Measurements from ENCODE around the gene LRBA. TPM values are rescaled to one million over a fixed set of nuclear protein-coding genes. Genes with fewer than 3 reads are reported as not detected.

LRBA gene
- total RNA-seq, 3 donors from 2014 or later (not counting 1 experiment from before 2014, with no cell fraction given) = 72.1 to 87.6 (median 83.1) TPM

GRCh38 chr4:150988238-150988637 lies 26.8 kb downstream of the LRBA start:
- H3K4me1 Mint-ChIP-seq = peaks cover 19 to 21% of the 10 kb centered on the region in 2 donors
- no peaks in the 10 kb centered on the region for H3K36me3 Mint-ChIP-seq
- H3K9me3 Mint-ChIP-seq = no peaks in the 10 kb centered on the region
- H3K27ac Mint-ChIP-seq = no peak overlapping the region
- H3K9me3 ChIP-seq (ENCODE audit: control insufficient read depth, insufficient read depth, low read length) = no peaks in the 10 kb centered on the region
- H3K27ac ChIP-seq (ENCODE audit: low read length) = no peak overlapping the region
- intact Hi-C loops (cut with micrococcal nuclease) = no loop called here
- H3K4me1 ChIP-seq (ENCODE audit: control insufficient read depth, insufficient read depth, low read length) = no peaks in the 10 kb centered on the region
- DNase-seq = no peak
- H3K27me3 ChIP-seq (ENCODE audit: control insufficient read depth, insufficient read depth, low read length) = no peaks in the 10 kb centered on the region
- no peaks in the 10 kb centered on the region for H3K36me3 ChIP-seq (ENCODE audit: control insufficient read depth, insufficient read depth, low read length)
- 94% methylated on average over 2 of the region's 2 CpGs for WGBS (ENCODE audit: insufficient coverage)
- no peaks in the 10 kb centered on the region for H3K27me3 Mint-ChIP-seq (ENCODE audit: low read depth in 2 of 2)
- H3K4me3 ChIP-seq (ENCODE audit: low read length) = no peak overlapping the region
- no peak for ATAC-seq
- TF ChIP-seq CTCF (IDR thresholded peaks at IDR 0.05) = no peak
- no peak overlapping the region for H3K4me3 Mint-ChIP-seq

- Mint-ChIP-seq H3K27me3 (ENCODE audit: low read depth in 2 of 2) (no peaks in the 10 kb centered on the region), H3K4me1 (peaks cover 23 to 25% of the 10 kb centered on the region in 2 donors), H3K36me3 (no peaks in the 10 kb centered on the region), H3K9me3 (no peaks in the 10 kb centered on the region), H3K27ac (no peak overlapping the region), H3K4me3 (no peak overlapping the region)
- Histone ChIP-seq H3K36me3 (ENCODE audit: control insufficient read depth, insufficient read depth, low read length) (no peaks in the 10 kb centered on the region), H3K27ac (ENCODE audit: low read length) (no peak overlapping the region), H3K4me1 (ENCODE audit: control insufficient read depth, insufficient read depth, low read length) (no peaks in the 10 kb centered on the region), H3K4me3 (ENCODE audit: low read length) (no peak overlapping the region), H3K9me3 (ENCODE audit: control insufficient read depth, insufficient read depth, low read length) (no peaks in the 10 kb centered on the region), H3K27me3 (ENCODE audit: control insufficient read depth, insufficient read depth, low read length) (no peaks in the 10 kb centered on the region)
- no peak for ATAC-seq
- no peak for DNase-seq
- no peak for TF ChIP-seq CTCF (IDR thresholded peaks at IDR 0.05)
- 97% methylated on average over 3 of the region's 3 CpGs for WGBS (ENCODE audit: insufficient coverage)
- intact Hi-C loops (cut with micrococcal nuclease) = no loop called here
Observed at GRCh38 chr4:150987204-150987603, 27.9 kb downstream of the LRBA start.

DNA sequence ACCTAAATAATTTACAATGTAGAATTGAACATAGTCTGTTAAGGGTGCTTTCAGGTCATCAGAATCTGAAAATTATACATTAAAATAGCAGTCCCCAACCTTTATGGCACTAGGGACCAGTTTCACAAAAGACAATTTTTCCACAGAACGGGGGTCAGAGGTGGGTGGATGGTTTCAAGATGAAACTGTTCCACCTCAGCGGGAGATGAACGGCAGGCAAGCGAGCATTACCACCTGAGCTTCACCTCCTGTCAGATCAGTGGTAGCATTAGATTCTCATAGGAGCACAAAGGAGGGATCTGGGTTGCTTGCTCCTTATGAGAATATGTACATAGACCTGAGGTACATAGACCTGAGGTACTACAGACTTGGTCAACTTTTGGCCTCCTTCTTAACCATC lies 29.0 kb downstream of the LRBA start:
- DNase-seq (no peak), ATAC-seq (no peak)
- H3K27me3 Mint-ChIP-seq (ENCODE audit: low read depth in 2 of 2) = no peaks in the 10 kb centered on the region
- Histone ChIP-seq H3K36me3 (ENCODE audit: control insufficient read depth, insufficient read depth, low read length) (no peaks in the 10 kb centered on the region), H3K9me3 (ENCODE audit: control insufficient read depth, insufficient read depth, low read length) (no peaks in the 10 kb centered on the region), H3K27ac (ENCODE audit: low read length) (no peak overlapping the region), H3K4me3 (ENCODE audit: low read length) (no peak overlapping the region), H3K4me1 (ENCODE audit: control insufficient read depth, insufficient read depth, low read length) (no peaks in the 10 kb centered on the region), H3K27me3 (ENCODE audit: control insufficient read depth, insufficient read depth, low read length) (no peaks in the 10 kb centered on the region)
- intact Hi-C loops (cut with micrococcal nuclease) = no loop called here
- no peaks in the 10 kb centered on the region for H3K36me3 Mint-ChIP-seq
- peak overlapping the region in 1 of 2 donors; percentile 36 for H3K27ac Mint-ChIP-seq
- no peaks in the 10 kb centered on the region for H3K9me3 Mint-ChIP-seq
- H3K4me3 Mint-ChIP-seq = no peak overlapping the region
- H3K4me1 Mint-ChIP-seq = peaks cover 19 to 21% of the 10 kb centered on the region in 2 donors
- 78% methylated on average over 4 of the region's 4 CpGs for WGBS (ENCODE audit: insufficient coverage)
- TF ChIP-seq CTCF (IDR thresholded peaks at IDR 0.05) = no peak

GRCh38 chr4:150983851-150984250 lies 31.2 kb downstream of the LRBA start:
- DNase-seq = no peak
- H3K27me3 Mint-ChIP-seq (ENCODE audit: low read depth in 2 of 2) = no peaks in the 10 kb centered on the region

More at GRCh38 chr4:150983851-150984250, 31.2 kb downstream of the LRBA start:
- no peak for TF ChIP-seq CTCF (IDR thresholded peaks at IDR 0.05)
- Histone ChIP-seq H3K9me3 (ENCODE audit: control insufficient read depth, insufficient read depth, low read length) (no peaks in the 10 kb centered on the region), H3K27ac (ENCODE audit: low read length) (no peak overlapping the region), H3K36me3 (ENCODE audit: control insufficient read depth, insufficient read depth, low read length) (no peaks in the 10 kb centered on the region), H3K27me3 (ENCODE audit: control insufficient read depth, insufficient read depth, low read length) (no peaks in the 10 kb centered on the region), H3K4me3 (ENCODE audit: low read length) (no peak overlapping the region), H3K4me1 (ENCODE audit: control insufficient read depth, insufficient read depth, low read length) (no peaks in the 10 kb centered on the region)
- no peak overlapping the region for H3K4me3 Mint-ChIP-seq
- H3K9me3 Mint-ChIP-seq = no peaks in the 10 kb centered on the region
- intact Hi-C loops (cut with micrococcal nuclease) = no loop called here
- no peak overlapping the region for H3K27ac Mint-ChIP-seq
- peaks cover 33 to 34% of the 10 kb centered on the region in 2 donors for H3K4me1 Mint-ChIP-seq
- no peaks in the 10 kb centered on the region for H3K36me3 Mint-ChIP-seq
- ATAC-seq = no peak
- 81% methylated on average over 3 of the region's 3 CpGs for WGBS (ENCODE audit: insufficient coverage)

Measured in natural killer cell (primary cell).